Fibroblast of the conjunctiva (primary cell): ENCODE data around the gene IKBIP.
"Not testable (repeated sequence)": the region's sequence is repeated elsewhere in the genome, so short reads cannot be mapped to it uniquely, and the experiment has no call there.

Source experiments
- DNase-seq: peaks from one replicate; pipeline ENCODE4 v3.0.0-alpha.2; 2010; ENCODE audit warnings: low read depth

Gene IKBIP

GRCh38 chr12:98644712-98645571 is at the start of gene IKBIP, which contains the start of gene APAF1:
IKBIP (minus strand) TSS chr12:98644788; CDS start chr12:98644701, 87 bp downstream.
APAF1 (plus strand) TSS chr12:98645290; CDS start chr12:98648360, 3,070 bp downstream.
- DNase-seq, result peak; percentile 91

GRCh38 chr12:98691351-98691750 is 46.8 kb upstream of the IKBIP start:
- no peak for DNase-seq

- DNase-seq, result no peak
These were observed 42.0 kb upstream of the IKBIP start for GRCh38 chr12:98686603-98687002.

GRCh38 chr12:98684199-98684598 is 39.6 kb upstream of the IKBIP start:
- DNase-seq, result no peak

GRCh38 chr12:98679611-98680005 is 35.0 kb upstream of the IKBIP start:
- DNase-seq, result no peak

GRCh38 chr12:98678946-98679610 is 34.5 kb upstream of the IKBIP start:
- no peak for DNase-seq

GRCh38 chr12:98678236-98678945 is 33.8 kb upstream of the IKBIP start:
- no peak for DNase-seq

- DNase-seq, result no peak
These were observed 30.3 kb upstream of the IKBIP start for GRCh38 chr12:98674841-98675240.

- no peak for DNase-seq
These were observed 26.9 kb upstream of the IKBIP start for GRCh38 chr12:98671459-98671858.

GRCh38 chr12:98669751-98670150 is 25.2 kb upstream of the IKBIP start:
- no peak for DNase-seq

- no peak for DNase-seq
These were observed 15.9 kb upstream of the IKBIP start for GRCh38 chr12:98660521-98660920.

- DNase-seq, result no peak
These were observed 11.9 kb upstream of the IKBIP start for GRCh38 chr12:98656289-98657101.

- DNase-seq, result peak; percentile 57
These were observed 9.4 kb upstream of the IKBIP start for GRCh38 chr12:98653866-98654493.

- DNase-seq, result no peak
These were observed 6.7 kb upstream of the IKBIP start for GRCh38 chr12:98651328-98651727.

- DNase-seq, result no peak
These were observed 1.9 kb upstream of the IKBIP start for GRCh38 chr12:98646294-98647090.

- DNase-seq, result no peak
These were observed 1.0 kb upstream of the IKBIP start for GRCh38 chr12:98645572-98646067.

- DNase-seq, result no peak
These were observed 216 bp downstream of the IKBIP start for GRCh38 chr12:98644433-98644711.

GRCh38 chr12:98642801-98643200 is 1.8 kb downstream of the IKBIP start:
- not testable (repeated sequence) for DNase-seq

GRCh38 chr12:98639491-98639890 is 5.1 kb downstream of the IKBIP start:
- no peak for DNase-seq

GRCh38 chr12:98638009-98638408 is 6.6 kb downstream of the IKBIP start:
- no peak for DNase-seq
